ENCODE measurements around the gene SCP2. TPM values are rescaled to one million over a fixed set of nuclear protein-coding genes. Genes with fewer than 3 reads are reported as not detected.

SCP2 gene
- total RNA-seq, 1 experiment from 2014 or later: 53.8 TPM

DNA sequence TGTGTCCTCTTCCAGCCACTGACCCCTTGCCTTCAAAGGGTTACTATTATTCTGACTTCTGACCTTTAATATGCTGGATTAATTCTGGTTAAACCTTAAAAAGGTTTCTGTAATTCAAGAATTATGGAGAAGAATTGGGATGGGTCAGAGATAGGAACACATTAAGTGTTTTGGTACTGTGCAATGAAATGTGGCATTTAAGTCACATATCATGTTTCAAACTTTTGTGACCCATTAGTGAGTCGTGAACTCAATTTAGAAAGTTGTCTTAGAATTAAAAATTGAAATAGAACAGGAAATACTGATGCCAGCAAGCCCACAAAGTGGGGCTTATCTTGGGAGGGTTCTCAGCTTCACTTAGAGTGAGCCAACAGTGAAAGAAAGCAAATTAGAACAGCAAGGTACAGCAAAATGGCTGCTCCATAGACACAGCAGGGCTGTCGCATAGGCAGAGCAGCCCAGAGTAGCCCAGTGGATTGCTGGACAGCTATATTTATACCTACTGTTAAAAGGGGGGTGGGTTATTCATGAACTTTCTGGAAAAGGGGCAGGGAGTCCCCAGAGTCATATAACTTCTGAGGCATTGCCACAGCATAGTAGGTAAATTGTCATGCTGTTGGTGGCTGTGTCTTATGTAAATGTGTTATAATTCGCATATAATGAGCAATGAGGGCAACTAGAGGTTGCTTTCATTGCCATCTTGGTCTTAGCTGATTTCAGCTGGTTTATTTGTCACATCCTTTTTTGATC, 10.5 kb downstream of the SCP2 start:
- Mint-ChIP-seq H3K27me3 (ENCODE audit: insufficient read depth, unreplicated experiment) (no peaks in the 10 kb centered on the region), H3K9me3 (ENCODE audit: unreplicated experiment) (no peaks in the 10 kb centered on the region), H3K27ac (ENCODE audit: low read depth, unreplicated experiment) (no peak overlapping the region), H3K4me3 (ENCODE audit: unreplicated experiment) (no peak overlapping the region), H3K4me1 (ENCODE audit: insufficient read depth, unreplicated experiment) (no peaks in the 10 kb centered on the region), H3K36me3 (ENCODE audit: insufficient read depth, unreplicated experiment) (no peaks in the 10 kb centered on the region)
- POLR2A ChIA-PET: interaction anchor here (0.6 kb wide), 1 partner anchor 10 kb away, joined by 3 read pairs; no protein-coding TSS in a partner anchor
- intact Hi-C loops (cut with micrococcal nuclease): no loop called here
- TF ChIP-seq, protein P1, sequence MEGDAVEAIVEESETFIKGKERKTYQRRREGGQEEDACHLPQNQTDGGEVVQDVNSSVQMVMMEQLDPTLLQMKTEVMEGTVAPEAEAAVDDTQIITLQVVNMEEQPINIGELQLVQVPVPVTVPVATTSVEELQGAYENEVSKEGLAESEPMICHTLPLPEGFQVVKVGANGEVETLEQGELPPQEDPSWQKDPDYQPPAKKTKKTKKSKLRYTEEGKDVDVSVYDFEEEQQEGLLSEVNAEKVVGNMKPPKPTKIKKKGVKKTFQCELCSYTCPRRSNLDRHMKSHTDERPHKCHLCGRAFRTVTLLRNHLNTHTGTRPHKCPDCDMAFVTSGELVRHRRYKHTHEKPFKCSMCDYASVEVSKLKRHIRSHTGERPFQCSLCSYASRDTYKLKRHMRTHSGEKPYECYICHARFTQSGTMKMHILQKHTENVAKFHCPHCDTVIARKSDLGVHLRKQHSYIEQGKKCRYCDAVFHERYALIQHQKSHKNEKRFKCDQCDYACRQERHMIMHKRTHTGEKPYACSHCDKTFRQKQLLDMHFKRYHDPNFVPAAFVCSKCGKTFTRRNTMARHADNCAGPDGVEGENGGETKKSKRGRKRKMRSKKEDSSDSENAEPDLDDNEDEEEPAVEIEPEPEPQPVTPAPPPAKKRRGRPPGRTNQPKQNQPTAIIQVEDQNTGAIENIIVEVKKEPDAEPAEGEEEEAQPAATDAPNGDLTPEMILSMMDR (IDR thresholded peaks at IDR 0.05; ENCODE audit: unreplicated experiment): no peak
- no TSS peak for BruUV-seq (replicated peaks)
- no peak for DNase-seq (ENCODE audit: unreplicated experiment)
- CTCF ChIA-PET: interaction anchor here (0.5 kb wide), 1 partner anchor 263 kb away, joined by 3 read pairs; no protein-coding TSS in a partner anchor

- Mint-ChIP-seq H3K4me1 (ENCODE audit: insufficient read depth, unreplicated experiment) (no peaks in the 10 kb centered on the region), H3K27me3 (ENCODE audit: insufficient read depth, unreplicated experiment) (no peaks in the 10 kb centered on the region), H3K9me3 (ENCODE audit: unreplicated experiment) (no peaks in the 10 kb centered on the region), H3K27ac (ENCODE audit: low read depth, unreplicated experiment) (no peak overlapping the region), H3K4me3 (ENCODE audit: unreplicated experiment) (no peak overlapping the region), H3K36me3 (ENCODE audit: insufficient read depth, unreplicated experiment) (peaks cover 4% of the 10 kb centered on the region)
- intact Hi-C loops (cut with micrococcal nuclease): no loop called here
- no TSS peak for BruUV-seq (replicated peaks)
- POLR2A ChIA-PET: no interaction called here
- TF ChIP-seq, protein P1 (IDR thresholded peaks at IDR 0.05; ENCODE audit: unreplicated experiment): no peak
- CTCF ChIA-PET: interaction anchor here (0.5 kb wide), 1 partner anchor 262 kb away, joined by 3 read pairs; no protein-coding TSS in a partner anchor
- no peak for DNase-seq (ENCODE audit: unreplicated experiment)
These were observed 11.0 kb downstream of the SCP2 start for GRCh38 chr1:52938183-52938451.

DNA sequence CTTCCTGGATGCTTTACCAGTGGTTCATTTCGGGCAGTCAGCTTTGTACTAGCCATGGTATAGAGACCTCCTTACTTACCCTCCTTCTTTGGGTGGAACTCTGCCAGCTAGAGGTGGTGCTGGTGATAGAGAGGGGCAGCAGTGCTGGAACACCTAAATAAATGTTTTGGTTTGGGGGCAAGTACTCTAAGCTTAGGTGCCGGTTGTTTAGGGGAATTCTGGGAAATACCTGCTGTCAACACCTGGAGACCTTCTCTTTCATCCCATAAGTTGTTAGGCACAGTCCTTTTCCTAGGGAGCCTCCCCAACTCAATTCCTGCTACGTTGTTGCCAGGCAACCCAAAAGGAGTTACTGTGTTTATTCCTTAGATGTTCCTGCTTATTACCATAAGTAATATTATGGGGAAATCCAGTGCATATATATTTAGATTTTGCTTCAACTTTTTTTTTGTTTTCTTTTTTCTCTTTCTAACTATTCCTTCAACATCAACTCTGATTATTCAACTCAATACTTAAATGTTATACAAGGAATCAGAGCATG, 16.9 kb downstream of the SCP2 start:
- H3K4me3 Mint-ChIP-seq (ENCODE audit: unreplicated experiment): no peak overlapping the region
- peaks cover 5% of the 10 kb centered on the region for H3K36me3 Mint-ChIP-seq (ENCODE audit: insufficient read depth, unreplicated experiment)
- no peaks in the 10 kb centered on the region for H3K4me1 Mint-ChIP-seq (ENCODE audit: insufficient read depth, unreplicated experiment)
- TF ChIP-seq, protein P1 (IDR thresholded peaks at IDR 0.05; ENCODE audit: unreplicated experiment): no peak
- no peak for DNase-seq (ENCODE audit: unreplicated experiment)
- H3K27me3 Mint-ChIP-seq (ENCODE audit: insufficient read depth, unreplicated experiment): no peaks in the 10 kb centered on the region
- H3K27ac Mint-ChIP-seq (ENCODE audit: low read depth, unreplicated experiment): no peak overlapping the region
- CTCF ChIA-PET: interaction anchor here (0.6 kb wide), 1 partner anchor 27 kb away, joined by 3 read pairs; no protein-coding TSS in a partner anchor
- no TSS peak for BruUV-seq (replicated peaks)
- intact Hi-C loops (cut with micrococcal nuclease): no loop called here
- H3K9me3 Mint-ChIP-seq (ENCODE audit: unreplicated experiment): no peaks in the 10 kb centered on the region
- POLR2A ChIA-PET: interaction anchor here (1.1 kb wide), 1 partner anchor 9 kb away, joined by 3 read pairs; no protein-coding TSS in a partner anchor

DNA sequence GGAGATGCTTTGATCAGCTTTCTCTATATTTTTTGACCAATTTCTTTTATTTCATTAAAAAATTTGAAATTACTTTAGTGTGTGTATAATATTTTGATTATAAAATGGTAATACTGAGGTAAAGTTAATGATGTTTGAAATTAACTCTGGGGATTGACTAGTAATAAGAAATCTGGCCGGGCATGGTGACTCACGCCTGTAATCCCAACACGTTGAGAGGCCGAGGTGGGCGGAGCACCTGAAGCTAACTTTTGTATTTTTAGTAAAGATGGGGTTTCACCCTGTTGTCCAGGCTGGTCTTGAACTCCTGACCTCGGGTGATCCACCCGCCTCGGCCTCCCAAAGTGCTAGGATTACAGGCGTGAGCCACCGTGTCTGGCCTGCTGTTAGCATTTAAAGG, 17.5 kb downstream of the SCP2 start:
- no peaks in the 10 kb centered on the region for H3K27me3 Mint-ChIP-seq (ENCODE audit: insufficient read depth, unreplicated experiment)
- intact Hi-C loops (cut with micrococcal nuclease): no loop called here
- BruUV-seq (replicated peaks): no TSS peak
- TF ChIP-seq, protein P1 (IDR thresholded peaks at IDR 0.05; ENCODE audit: unreplicated experiment): no peak
- ChIA-PET POLR2A (interaction anchor here (0.7 to 1.1 kb wide), 3 partner anchors 9 to 46 kb away, joined by 3 read pairs; no protein-coding TSS in a partner anchor), CTCF (interaction anchor here (0.7 to 1.2 kb wide), 2 partner anchors 12 to 23 kb away, joined by 3 to 5 read pairs; partner anchors contain the start of gene ECHDC2)
- peaks cover 5% of the 10 kb centered on the region for H3K36me3 Mint-ChIP-seq (ENCODE audit: insufficient read depth, unreplicated experiment)
- no peak overlapping the region for H3K27ac Mint-ChIP-seq (ENCODE audit: low read depth, unreplicated experiment)
- H3K4me3 Mint-ChIP-seq (ENCODE audit: unreplicated experiment): no peak overlapping the region
- no peaks in the 10 kb centered on the region for H3K4me1 Mint-ChIP-seq (ENCODE audit: insufficient read depth, unreplicated experiment)
- no peaks in the 10 kb centered on the region for H3K9me3 Mint-ChIP-seq (ENCODE audit: unreplicated experiment)
- peak; percentile 17 for DNase-seq (ENCODE audit: unreplicated experiment)

Measured in MCF 10A (cell line).